ENCODE measurements around the gene ATP5PB. TPM values are rescaled to one million over a fixed set of nuclear protein-coding genes. Genes with fewer than 3 reads are reported as not detected.
A peak's percentile ranks its signal among the peaks of the same experiment; 100 is the strongest.

The ATP5PB gene
- total RNA-seq, 1 donor from 2014 or later, result 123 TPM

DNA sequence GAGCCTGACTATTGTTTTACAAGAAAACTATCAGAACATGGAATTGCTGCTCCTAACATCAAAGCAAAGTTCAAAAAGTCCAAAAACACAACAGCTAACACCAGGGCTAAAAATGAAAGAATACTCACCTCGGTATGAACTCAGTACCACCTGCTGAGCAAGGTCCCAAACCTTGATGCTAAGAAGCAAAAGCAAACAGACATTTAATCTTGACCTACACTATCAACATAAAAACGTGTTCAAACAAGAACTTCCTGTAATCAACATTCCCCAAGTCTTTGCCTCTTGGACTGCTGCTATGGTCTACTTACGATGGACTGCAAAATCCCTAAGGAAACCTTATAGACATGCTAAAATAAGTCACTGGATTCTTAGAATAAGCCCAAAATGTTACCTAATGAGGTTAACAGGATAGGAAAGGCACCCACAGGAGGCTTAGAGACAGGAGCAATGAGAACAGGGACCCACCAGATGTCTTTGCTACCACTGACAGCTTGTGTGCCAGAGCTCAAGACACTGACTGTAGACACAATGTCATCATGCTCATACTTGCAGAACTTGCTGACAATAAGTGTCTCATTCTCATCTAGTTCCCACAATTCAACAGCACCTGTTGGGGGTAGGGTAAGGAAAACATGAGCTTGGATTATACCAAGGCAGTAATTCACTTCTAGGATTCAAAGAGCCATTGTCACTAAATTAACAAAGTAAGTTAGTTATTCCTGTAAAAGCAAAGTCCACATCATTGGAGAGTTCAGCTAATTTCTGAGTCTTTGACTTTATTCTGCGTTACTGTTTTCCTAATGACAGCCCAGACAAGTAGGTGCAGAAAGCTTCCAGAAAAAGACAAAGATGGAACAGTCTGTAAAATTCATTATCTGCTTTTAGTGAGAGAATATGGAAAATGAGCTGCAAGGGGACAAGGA lies 2.0 kb upstream of the ATP5PB start:
- DNase-seq (ENCODE audit: low read depth in 2 of 2), result no peak

DNA sequence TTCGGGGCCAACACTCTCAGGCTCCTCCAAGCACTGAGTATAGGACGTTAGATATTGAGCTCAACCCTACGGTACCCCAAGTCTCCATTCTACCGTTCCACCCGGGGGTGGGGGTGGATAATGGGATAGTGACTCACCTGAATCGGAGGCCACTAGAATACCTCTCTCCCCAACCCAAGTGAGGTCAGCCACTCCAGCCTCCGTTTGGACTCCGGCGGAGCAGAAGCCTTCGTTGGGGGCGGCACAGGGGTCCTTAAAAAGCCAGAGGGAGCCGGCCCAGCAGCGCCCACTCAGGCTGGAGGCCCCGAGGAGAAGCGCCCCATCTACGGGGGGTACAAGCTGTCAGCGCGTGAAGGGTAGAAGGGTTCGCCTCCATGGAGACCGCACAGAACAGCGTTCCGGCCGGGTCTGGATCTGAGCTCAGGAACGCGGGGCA lies 764 bp upstream of the ATP5PB start:
- peak in 1 of 2 donors; percentile 27 for DNase-seq (ENCODE audit: low read depth in 2 of 2)

DNA sequence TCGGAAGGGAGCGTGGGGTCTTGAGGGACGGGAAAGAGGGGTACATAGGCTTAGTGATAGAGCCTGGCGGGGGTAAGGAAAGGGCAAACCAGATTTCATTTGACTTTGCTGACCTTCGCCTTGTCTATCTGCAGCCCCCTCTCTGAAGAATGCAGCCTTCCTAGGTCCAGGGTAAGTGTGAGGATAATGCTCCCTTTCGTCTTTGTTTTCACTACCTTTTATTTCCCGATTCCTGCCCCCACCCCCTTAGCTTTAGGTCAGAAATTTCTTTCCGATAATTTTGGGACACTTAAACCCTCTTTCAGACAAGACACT lies 396 bp downstream of the ATP5PB start:
- no peak for DNase-seq (ENCODE audit: low read depth in 2 of 2)

DNA sequence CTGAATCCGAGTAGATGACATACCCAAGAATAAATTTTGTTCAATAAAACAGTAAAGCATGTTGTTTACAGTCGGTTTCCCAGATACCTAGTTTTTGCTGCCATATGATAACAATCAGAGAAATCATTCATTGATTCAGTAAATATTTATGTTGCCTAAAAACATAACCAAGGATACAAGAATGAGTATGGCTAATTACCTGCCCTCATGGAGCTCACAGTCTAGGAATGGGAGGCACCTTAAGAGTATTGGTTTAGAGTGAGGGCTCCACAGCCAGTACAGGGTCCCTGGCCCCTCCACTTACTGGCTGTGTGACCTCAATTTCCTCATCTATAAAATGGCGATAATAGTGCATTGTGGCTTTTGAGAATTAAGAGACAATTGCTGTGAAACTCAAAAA lies 921 bp downstream of the ATP5PB start:
- DNase-seq (ENCODE audit: low read depth in 2 of 2), result no peak

DNA sequence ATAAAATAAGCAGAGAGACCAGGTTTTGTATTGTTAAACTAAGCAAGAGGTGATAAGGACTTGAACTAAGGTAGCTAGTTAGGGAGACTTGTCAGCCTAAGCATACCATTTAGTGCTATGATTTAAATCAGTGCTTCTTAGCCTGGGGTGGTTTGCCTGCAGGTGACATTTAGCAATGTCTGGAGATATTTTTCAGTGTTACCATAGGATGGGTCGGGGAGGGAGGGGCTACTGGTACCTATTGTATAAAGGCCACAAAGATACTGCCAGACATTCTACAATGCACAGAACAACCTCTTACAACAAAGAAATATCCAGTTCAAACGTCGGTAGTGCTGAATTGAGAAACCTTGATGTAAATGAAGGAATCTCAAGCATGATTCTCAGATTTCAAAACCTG lies 3.3 kb downstream of the ATP5PB start:
- no peak for DNase-seq (ENCODE audit: low read depth in 2 of 2)

DNA sequence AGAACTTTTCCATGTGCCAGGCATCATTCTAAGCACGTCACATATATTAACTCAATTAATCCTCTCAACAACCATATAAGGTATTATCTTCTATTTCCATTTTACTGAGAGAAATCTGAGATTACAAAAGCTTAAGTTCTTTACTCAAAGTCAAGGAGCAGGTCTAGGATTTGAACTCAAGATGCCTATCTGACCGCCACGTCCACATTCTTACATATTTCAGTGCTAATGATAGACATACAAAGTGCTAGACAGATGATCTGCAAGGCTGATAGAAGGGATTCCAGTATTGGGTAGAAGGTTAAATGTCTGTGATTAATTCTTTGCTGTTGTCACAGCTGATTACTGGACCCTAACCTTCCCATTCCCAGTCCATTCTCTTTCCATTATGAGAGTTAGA lies 4.4 kb downstream of the ATP5PB start:
- DNase-seq (ENCODE audit: low read depth in 2 of 2), result no peak

DNA sequence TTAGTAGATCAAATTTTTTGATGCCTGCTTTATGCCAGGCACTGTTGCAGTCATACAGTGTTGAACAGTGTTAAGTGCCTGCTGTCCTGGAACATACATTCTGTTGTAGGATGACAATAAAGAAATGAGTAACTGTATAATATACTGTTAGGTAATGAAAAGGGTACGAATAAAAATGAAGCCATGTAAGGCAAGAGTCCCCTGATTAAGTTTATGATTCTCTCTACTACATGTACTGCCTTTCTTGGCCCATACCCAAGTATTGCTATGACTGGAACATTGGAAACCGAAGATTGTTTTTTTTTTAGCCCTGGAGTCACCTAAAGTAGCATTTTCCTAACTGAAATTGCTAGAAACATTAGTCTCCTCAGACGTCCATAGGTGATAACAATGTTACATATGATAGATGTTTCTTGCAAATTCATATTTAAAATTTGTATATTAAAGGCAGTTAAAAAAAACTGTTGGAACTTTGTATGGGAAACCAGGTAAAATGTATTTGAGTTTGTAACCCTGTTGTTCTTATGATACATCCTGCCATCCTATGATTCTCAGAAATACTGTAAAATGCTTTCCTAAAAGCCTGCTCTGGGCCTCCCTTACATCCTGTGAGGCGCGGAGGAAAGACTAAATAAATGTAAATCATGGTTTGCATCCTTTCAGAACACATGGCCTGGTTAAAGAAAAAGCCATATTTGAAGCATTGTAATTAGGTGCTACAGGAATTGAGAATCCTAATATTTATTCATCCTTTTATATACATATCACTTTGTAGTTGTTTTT lies 5.8 kb downstream of the ATP5PB start:
- peak; percentile 5 to 13 for DNase-seq (ENCODE audit: low read depth in 2 of 2)

DNA sequence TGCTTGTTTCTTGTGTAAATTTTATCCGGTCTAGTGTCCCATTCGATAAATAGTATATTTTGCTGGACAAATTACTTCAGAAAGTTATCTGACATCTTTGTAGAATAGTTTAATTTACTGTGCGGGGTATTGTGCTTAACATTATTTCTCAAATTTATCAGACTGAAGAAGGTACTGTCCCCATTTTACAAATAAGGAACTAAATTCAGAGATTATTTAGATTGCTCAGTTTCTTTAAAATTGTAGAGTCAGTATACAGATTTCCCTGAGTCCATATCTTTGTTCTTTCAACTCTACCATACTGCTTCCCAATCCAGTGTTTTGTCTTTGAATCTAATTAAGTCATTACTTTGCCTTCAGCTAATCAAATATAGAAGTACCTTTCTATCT lies 6.4 kb downstream of the ATP5PB start:
- DNase-seq (ENCODE audit: low read depth in 2 of 2), result no peak

DNA sequence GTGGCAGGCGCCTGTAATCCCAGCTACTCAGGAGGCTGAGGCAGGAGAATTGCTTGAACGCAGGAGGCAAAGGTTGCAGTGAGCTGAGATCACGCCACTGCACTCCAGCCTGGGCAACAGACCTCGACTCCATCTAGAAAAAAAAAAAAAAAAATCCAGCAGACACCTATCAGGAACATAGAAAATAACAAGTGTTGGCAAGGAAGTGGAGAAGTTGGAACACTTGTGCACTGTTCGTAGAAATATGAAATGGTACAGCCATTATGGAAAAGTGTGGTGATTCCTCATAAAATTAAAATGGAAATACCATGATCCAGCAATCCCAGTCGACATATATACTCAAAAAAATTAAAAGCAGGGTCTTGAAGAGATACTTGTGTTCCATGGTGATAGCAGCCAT lies 12.5 kb downstream of the ATP5PB start:
- DNase-seq (ENCODE audit: low read depth in 2 of 2), result no peak

DNA sequence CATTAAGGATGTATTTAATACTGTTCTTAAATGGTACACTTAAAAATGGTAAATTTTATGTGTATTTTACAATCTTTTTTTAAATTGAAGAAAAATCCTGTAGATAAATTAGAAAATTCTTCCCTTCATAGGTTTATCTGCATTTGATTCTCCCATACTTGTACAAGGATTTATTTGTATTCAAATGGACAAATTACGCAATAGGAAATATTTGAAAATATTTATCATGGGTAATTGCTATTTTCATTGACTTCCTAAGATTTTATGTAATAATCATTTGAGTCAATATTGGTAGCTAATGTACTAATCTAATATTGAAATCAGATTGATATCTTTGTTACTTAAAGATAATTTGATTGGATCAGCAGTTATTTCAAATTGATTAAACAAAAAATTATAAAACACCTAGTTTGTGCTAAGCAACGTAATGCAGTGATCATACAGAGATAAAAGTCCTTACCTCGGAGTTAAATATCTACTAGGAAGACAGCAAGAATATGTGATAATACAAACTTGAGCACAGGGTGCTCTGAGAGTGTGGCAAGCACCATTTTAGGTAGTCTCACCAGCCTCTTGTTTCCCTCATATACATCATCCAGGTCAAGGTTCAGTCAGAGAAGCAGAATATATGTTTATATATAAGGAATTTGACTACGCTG lies 13.2 kb downstream of the ATP5PB start:
- DNase-seq (ENCODE audit: low read depth in 2 of 2), result no peak

DNA sequence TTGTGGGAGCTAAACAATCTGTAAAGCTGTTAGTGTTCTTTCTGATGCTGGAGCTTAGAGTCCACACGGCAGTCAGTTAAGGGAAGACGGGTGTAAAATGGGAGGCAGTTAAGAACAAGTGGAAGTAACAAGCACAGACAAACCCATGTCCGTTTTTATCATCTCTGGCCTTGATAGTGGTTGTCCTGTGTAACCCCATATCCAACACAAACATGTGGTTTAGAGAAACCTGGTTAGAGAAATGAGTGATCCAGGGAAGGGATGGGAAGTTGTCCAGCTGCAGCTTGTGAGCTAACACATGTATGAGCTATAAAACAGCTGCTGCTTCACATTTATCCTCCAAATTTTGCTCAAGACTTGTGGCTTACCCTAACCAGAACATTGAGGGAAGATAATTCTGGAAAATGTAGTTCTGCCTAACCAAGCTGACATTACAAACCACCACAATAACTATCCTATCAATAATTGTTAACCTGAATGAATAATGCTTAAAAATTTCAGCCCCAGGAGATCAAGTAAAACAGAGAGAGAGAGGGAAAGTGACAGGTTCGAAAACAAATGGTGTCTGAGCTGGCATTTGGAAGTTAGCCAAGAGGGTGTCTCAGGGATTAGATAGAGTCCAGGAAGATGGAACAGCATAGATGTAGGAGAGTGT lies 13.9 kb downstream of the ATP5PB start:
- peak in 1 of 2 donors; percentile 19 for DNase-seq (ENCODE audit: low read depth in 2 of 2)

DNA sequence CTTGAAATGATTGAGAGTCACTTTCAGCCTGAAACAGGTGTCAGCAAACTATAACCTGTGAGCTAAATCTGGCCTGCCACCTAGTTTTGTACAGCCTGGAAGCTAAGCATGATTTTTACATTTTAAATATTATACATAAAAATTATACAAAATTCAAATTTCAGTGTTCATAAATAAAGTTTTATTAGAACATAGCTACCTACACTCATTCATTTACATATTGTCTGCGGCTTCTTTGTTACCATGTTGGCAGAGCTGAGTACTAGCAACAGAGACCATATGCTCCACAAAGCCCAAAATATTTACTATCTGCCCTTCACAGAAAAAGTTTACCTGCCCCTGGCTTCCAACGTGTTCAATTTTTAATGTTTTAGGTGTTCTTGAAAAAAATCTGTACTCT lies 16.5 kb downstream of the ATP5PB start:
- DNase-seq (ENCODE audit: low read depth in 2 of 2), result no peak

DNA sequence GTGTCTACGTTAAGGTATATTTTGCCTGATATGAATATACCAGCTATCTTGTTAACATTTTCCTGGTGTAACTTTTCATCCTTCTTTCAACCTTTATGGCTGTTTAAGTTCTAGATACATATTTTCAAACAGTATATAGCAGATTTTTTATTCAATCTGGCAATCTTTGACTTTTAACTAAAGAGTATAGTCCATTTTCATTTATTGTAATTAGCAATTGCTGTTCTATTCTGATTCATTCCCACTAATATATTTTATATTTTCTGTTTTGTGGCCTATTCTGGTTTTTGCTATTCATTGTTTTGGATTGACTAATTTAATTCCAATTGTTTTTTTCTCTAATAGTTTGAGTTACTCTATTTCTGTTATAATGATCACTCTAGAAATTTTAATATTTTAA lies 17.2 kb downstream of the ATP5PB start:
- no peak for DNase-seq (ENCODE audit: low read depth in 2 of 2)

DNA sequence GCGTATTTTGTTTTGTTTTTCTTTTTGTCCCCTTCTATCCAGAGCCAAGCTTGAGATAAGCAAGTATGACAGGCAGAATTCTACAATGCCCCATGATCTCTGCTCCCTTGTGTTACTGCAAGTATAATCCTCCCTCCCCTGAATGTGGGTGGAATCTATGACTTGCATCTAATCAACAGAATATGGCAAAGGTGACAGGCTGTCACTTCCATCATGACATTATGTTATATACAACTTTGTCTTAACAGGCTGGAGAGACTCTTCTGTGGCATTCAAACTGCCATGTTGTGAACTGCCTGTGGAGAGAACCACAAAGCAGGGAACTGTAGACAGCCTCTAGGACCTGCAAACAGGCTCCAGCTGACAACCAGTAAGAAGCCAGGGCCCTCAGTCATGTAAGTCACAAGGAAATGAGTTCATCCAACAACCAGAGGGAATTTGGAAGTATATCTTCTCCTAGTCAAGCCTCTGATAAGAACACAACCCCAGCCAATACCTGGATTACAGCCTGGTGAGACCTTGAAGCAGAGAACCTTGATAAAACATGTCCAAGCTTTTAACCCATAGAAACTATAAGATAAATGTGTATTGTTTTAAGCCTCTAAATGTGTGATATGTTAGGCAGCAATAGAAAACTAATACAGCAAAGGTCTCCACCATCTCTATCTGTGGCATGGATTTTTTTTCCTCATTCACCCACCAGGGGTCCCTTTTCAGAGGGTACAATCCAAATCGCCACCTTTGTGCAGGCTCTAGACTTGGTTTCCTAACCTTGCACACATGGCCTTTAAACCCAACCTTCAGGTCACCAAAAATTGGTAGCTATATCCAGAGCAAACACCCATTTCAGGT lies 18.8 kb downstream of the ATP5PB start:
- no peak for DNase-seq (ENCODE audit: low read depth in 2 of 2)

DNA sequence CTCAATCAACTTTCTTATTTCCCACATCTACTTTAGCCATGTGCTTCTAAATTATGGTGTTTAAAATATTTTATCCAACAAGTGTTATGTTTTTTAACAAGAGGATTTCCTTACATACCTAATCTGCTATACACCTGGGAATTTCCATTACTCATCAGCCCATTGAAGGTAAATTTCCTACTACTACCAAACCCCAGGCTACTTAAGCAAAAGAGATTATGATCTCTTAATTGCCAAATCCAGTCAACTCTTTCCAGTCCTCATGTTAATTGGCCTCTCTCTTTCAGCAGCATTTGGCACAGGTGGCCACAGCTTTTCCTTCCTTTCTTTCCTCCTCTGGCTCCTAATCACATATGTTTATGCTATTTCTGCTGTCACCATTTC lies 19.4 kb downstream of the ATP5PB start:
- DNase-seq (ENCODE audit: low read depth in 2 of 2), result no peak

DNA sequence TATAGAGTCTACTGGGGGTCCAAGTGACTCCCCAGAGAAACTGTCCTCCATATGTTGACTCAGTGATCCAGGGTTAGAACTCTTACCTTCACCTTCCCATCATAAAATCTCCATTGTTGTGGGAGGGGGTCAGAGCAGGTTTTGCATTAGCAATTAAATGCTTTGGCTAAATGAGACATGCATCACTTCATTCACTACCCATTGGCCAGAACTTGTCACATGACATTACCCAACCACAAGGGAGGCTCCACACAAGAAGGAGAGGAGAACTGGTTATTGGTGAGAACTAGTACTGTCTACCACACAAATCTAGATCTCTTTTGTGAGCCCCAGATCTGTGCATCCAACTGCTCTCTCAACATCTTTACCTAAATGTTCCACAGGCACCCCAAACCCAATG lies 20.3 kb downstream of the ATP5PB start:
- DNase-seq (ENCODE audit: low read depth in 2 of 2), result no peak

DNA sequence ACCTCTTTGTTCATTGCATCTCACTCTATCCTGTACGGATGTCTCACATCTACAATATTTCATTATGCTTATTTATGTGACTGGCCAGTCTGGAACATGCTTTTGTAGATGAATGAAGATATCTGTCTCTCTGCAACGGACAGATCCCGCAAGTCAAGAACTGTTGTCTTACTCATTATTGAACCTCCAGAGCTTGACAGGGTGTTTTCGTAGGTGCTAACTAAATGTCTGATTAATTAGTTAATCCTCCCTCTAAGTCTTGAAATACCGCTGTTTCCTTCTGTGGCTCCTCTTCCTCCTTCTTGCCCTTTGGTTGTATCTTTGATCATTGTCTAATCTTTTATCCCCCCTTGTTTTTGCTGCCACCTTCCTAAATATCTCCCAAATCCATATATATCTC lies 21.3 kb downstream of the ATP5PB start:
- no peak for DNase-seq (ENCODE audit: low read depth in 2 of 2)

DNA sequence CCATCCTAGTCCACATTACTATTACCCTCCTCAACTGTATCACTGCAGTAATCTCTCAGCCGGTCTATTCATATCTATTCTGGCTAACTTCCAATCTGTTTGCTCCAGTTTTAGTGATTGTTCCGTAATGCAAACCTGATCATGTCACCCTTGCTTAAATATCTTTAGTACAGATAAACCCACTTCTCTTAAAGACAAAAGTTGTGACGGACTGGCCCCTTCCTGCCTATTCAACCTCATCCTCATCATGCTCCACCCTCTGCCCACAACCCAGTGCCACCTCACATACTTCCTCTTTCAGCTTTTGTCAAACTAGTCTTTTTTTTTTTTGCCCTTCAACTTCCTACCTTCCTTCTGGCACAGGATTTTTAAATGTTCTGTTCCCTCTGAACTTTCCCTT lies 21.7 kb downstream of the ATP5PB start:
- DNase-seq (ENCODE audit: low read depth in 2 of 2), result peak in 1 of 2 donors; percentile 19

DNA sequence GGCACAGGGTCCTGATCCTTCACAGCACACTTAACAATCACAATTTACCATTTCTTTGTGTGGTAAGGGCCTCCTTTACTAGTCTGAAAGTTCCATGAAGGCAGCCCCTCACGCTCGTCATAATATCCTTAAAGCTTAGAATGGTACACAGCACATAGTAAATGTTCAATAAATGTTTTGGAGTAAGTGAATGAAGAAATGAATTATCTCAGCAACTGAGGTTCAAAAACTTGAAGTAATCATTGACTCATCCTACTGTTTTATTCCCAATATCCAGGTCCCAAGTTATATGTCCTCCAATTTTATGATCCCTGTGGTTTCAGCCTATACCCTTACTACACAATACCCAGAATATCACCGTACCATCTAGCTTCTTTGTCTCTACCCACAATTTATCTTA lies 22.3 kb downstream of the ATP5PB start:
- DNase-seq (ENCODE audit: low read depth in 2 of 2), result no peak

DNA sequence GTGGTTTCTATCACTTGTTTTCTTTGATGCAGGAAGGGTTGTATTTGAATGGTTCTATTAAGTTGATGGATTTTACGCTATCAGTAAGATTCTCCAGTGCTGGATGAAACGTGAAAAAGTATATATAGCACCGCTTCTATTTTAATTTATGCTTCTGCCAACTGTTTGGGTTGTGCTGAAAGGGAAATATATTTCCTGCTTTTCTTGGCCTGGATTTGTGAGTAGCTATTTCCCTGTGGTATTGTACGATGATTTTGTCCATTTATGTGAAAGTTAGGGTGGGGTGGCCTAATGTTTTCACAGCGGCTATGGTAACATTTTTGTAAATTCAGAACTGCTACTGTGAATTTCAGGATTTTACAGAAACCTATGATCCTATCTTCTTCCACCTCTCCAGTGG lies 24.8 kb downstream of the ATP5PB start:
- DNase-seq (ENCODE audit: low read depth in 2 of 2), result peak; percentile 17 to 91

DNA sequence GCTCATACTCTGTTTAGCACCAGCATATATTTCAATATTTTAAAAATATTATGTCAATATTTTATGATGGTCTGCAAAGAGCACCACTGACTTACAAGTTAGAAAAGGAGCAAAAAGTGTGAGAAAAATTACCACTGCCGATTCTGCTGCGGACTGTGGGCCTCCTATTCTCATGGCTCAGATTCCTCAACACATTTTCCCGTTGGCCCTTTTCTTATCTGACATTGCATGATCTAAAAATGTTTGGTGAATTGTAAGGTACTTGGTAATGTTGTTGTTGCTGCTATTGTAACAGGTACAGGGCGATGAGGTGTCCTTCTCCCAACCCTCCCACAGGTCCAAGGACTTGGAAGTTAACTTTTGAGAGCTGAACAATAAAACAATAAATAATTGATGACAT lies 25.3 kb downstream of the ATP5PB start:
- DNase-seq (ENCODE audit: low read depth in 2 of 2), result no peak
